Right renal cortex interstitium (tissue), 3 donors: ENCODE results near the gene CLDN5. TPM values are rescaled to one million over a fixed set of nuclear protein-coding genes. Genes with fewer than 3 reads are reported as not detected.

ENCODE experiments used
- DNase-seq, 3 donors: peaks; one replicate each; pipeline ENCODE4 v3.0.0-alpha.2; 2013; ENCODE audit warnings: low read depth in 3 of 3, low spot score in 2 of 3
- polyA plus RNA-seq, 3 donors: library from polyadenylated mRNA; unstranded; fragments of 120-200 nt; gene quantifications; one replicate each; pipeline ENCODE4 v1.2.1, GENCODE V29; 2013; ENCODE audit not compliant: insufficient read length in 3 of 3

The CLDN5 gene
- polyA plus RNA-seq, 3 donors: 16.6 to 24.5 (median 22.2) TPM

- peak in 2 of 3 donors; percentile 4 to 23 for DNase-seq
Observed at GRCh38 chr22:19523240-19524169, 705 bp downstream of the CLDN5 start.

- DNase-seq: no peak
Observed at GRCh38 chr22:19522881-19523239, 1.4 kb downstream of the CLDN5 start.

GRCh38 chr22:19522190-19522880 is 1.9 kb downstream of the CLDN5 start:
- no peak for DNase-seq

GRCh38 chr22:19520566-19521305 is 3.5 kb downstream of the CLDN5 start:
- DNase-seq: no peak

- no peak for DNase-seq
Observed at GRCh38 chr22:19520007-19520406, 4.2 kb downstream of the CLDN5 start.

- no peak for DNase-seq
Observed at GRCh38 chr22:19519041-19519926, 4.9 kb downstream of the CLDN5 start.

- no peak for DNase-seq
Observed at GRCh38 chr22:19518635-19519034, 5.6 kb downstream of the CLDN5 start.

GRCh38 chr22:19517919-19518611 is 6.1 kb downstream of the CLDN5 start:
- no peak for DNase-seq

GRCh38 chr22:19517171-19517500 is 7.1 kb downstream of the CLDN5 start:
- no peak for DNase-seq

- no peak for DNase-seq
Observed at GRCh38 chr22:19516378-19517170, 7.6 kb downstream of the CLDN5 start.

- DNase-seq: no peak
Observed at GRCh38 chr22:19515654-19516377, 8.4 kb downstream of the CLDN5 start.

GRCh38 chr22:19514831-19515565 is 9.2 kb downstream of the CLDN5 start:
- DNase-seq: no peak

- DNase-seq: no peak
Observed at GRCh38 chr22:19513823-19514222, 10.4 kb downstream of the CLDN5 start.

- DNase-seq: no peak
Observed at GRCh38 chr22:19510919-19511341, 13.3 kb downstream of the CLDN5 start.

GRCh38 chr22:19509923-19510322 is 14.3 kb downstream of the CLDN5 start:
- no peak for DNase-seq

GRCh38 chr22:19509191-19509590 is 15.0 kb downstream of the CLDN5 start:
- no peak for DNase-seq

- DNase-seq: no peak
Observed at GRCh38 chr22:19508024-19508776, 16.0 kb downstream of the CLDN5 start.
